CD4-positive, alpha-beta T cell (primary cell): ENCODE measurements around the gene EFNA4. TPM values are rescaled to one million over a fixed set of nuclear protein-coding genes. Genes with fewer than 3 reads are reported as not detected.

Experiments used
- ATAC-seq: fragments of 200-7000 bp; cut with Tn5 transposase; one replicate; pipeline ENCODE4 v1.10.0; 2022; ENCODE audit warnings: mild to moderate bottlenecking; ENCODE audit not compliant: poor library complexity
- CTCF ChIA-PET: fragments of 350-600 bp; sonication (Branson Sonifier 250); formaldehyde crosslinking; loops from one replicate; lab custom pipeline; 2021; ENCODE audit warnings: antibody characterized with exemption, inconsistent platforms; lab: Charles Lee
- POLR2A ChIA-PET: fragments of 350-600 bp; sonication (Branson Sonifier 250); formaldehyde crosslinking; loops from one replicate; lab custom pipeline; 2021; ENCODE audit warnings: antibody characterized with exemption, inconsistent platforms; lab: Charles Lee
- DNase-seq, 14 experiments: peaks; one replicate each; pipeline ENCODE4 v3.0.0-alpha.2; 2013 to 2020; ENCODE audit warnings: mixed read lengths in 2 of 14
- H3K27ac ChIP-seq, 2 donors: one replicate each; pipeline versions ENCODE4 v1.5.1 to v1.7.0; 2013; ENCODE audit warnings: low read length in 2 of 2, low read depth in 1 of 2, mild to moderate bottlenecking in 1 of 2
- H3K27me3 ChIP-seq, 2 experiments: 1 replicate in 1 of 2; 2 replicates in 1 of 2; pipeline versions ENCODE4 v1.6.1 to v1.7.0; 2013; ENCODE audit warnings: low read length in 2 of 2, control low read depth in 1 of 2, mild to moderate bottlenecking in 1 of 2, moderate library complexity in 1 of 2; ENCODE audit not compliant: insufficient read depth in 2 of 2, control insufficient read depth in 1 of 2
- H3K36me3 ChIP-seq: one replicate; pipeline ENCODE4 v1.6.1; 2013; ENCODE audit warnings: low read length, control low read depth; ENCODE audit not compliant: insufficient read depth
- H3K4me1 ChIP-seq: one replicate; pipeline ENCODE4 v1.6.1; 2013; ENCODE audit warnings: low read length, control low read depth; ENCODE audit not compliant: insufficient read depth
- H3K4me3 ChIP-seq: one replicate; pipeline ENCODE4 v1.5.1; 2013; ENCODE audit warnings: mild to moderate bottlenecking, low read length, moderate library complexity
- H3K9me3 ChIP-seq, 2 experiments: 1 replicate in 1 of 2; 2 replicates in 1 of 2; pipeline versions ENCODE4 v1.6.1 to v1.7.0; 2013; ENCODE audit warnings: low read length in 2 of 2, mild to moderate bottlenecking in 2 of 2, control low read depth in 1 of 2, moderate library complexity in 1 of 2; ENCODE audit not compliant: control insufficient read depth in 1 of 2, insufficient read depth in 1 of 2
- H3K27ac Mint-ChIP-seq: one replicate; pipeline ENCODE4 v1.8.0; 2020; ENCODE audit warnings: mixed read lengths
- H3K27me3 Mint-ChIP-seq: one replicate; pipeline ENCODE4 v1.8.0; 2021; ENCODE audit warnings: mixed read lengths
- H3K36me3 Mint-ChIP-seq: one replicate; pipeline ENCODE4 v1.8.0; 2021; ENCODE audit warnings: low read depth, mixed read lengths
- H3K4me1 Mint-ChIP-seq: one replicate; pipeline ENCODE4 v1.8.0; 2021; ENCODE audit warnings: low read depth, mixed read lengths
- H3K4me3 Mint-ChIP-seq: one replicate; pipeline ENCODE4 v1.8.0; 2020; ENCODE audit warnings: mild to moderate bottlenecking, mixed read lengths
- H3K9me3 Mint-ChIP-seq: one replicate; pipeline ENCODE4 v1.8.0; 2020; ENCODE audit warnings: mixed read lengths
- CTCF ChIP-seq: fragments of 200-600 bp; IDR thresholded peaks from one replicate; pipeline ENCODE4 v1.8.0; 2022; ENCODE audit warnings: antibody characterized with exemption, mild to moderate bottlenecking
- intact Hi-C, 2 experiments: fragments of 100-400 bp; cut with DNase I in 1 of 2; cut with micrococcal nuclease in 1 of 2; formaldehyde crosslinking; loops; one replicate each; pipeline versions ENCODE4 v1.15.1 to v1.9.0; 2023 to 2025; cut with DNase I, micrococcal nuclease
- total RNA-seq, 174 experiments: library from RNA in 2 of 174; stranded (reverse) in 2 of 174; gene quantifications; one replicate each; pipeline ENCODE4 v1.2.3 and lab custom pipeline; 2021 to 2026

Gene EFNA4
- total RNA-seq, 2 experiments from 2014 or later = 2.4 to 3.3 TPM

GRCh38 chr1:155034318-155035208 lies 29.0 kb upstream of the EFNA4 start:
- no peaks in the 10 kb centered on the region for H3K4me1 ChIP-seq
- intact Hi-C loops = loop anchor here in 1 of 2 experiments (10.0 kb wide), 1 partner anchor 120 kb away; no protein-coding TSS in a partner anchor
- no peaks in the 10 kb centered on the region for H3K9me3 Mint-ChIP-seq
- H3K27ac ChIP-seq = no peak overlapping the region
- TF ChIP-seq CTCF = no peak
- ChIA-PET POLR2A (interaction anchor here (0.7 kb wide), 1 partner anchor 12 kb away, joined by 3 read pairs; no protein-coding TSS in a partner anchor), CTCF (no interaction called here)
- no peak overlapping the region for H3K27ac Mint-ChIP-seq
- no peak for ATAC-seq
- no peaks in the 10 kb centered on the region for H3K36me3 Mint-ChIP-seq
- no peak for DNase-seq
- no peaks in the 10 kb centered on the region for H3K27me3 Mint-ChIP-seq
- H3K4me3 Mint-ChIP-seq = no peak overlapping the region
- no peaks in the 10 kb centered on the region for H3K9me3 ChIP-seq
- H3K4me1 Mint-ChIP-seq = no peaks in the 10 kb centered on the region
- no peaks in the 10 kb centered on the region for H3K27me3 ChIP-seq
- no peak overlapping the region for H3K4me3 ChIP-seq
- no peaks in the 10 kb centered on the region for H3K36me3 ChIP-seq

- Mint-ChIP-seq H3K4me1 (no peaks in the 10 kb centered on the region), H3K27me3 (no peaks in the 10 kb centered on the region), H3K27ac (no peak overlapping the region), H3K9me3 (no peaks in the 10 kb centered on the region), H3K36me3 (no peaks in the 10 kb centered on the region), H3K4me3 (no peak overlapping the region)
- H3K27ac ChIP-seq = no peak overlapping the region
- POLR2A ChIA-PET = no interaction called here
- H3K27me3 ChIP-seq = no peaks in the 10 kb centered on the region
- H3K4me1 ChIP-seq = no peaks in the 10 kb centered on the region
- intact Hi-C loops = loop anchor here in 1 of 2 experiments (10.0 kb wide), 1 partner anchor 119 kb away; no protein-coding TSS in a partner anchor
- DNase-seq = no peak
- no peaks in the 10 kb centered on the region for H3K36me3 ChIP-seq
- CTCF ChIA-PET = no interaction called here
- no peak for TF ChIP-seq CTCF
- no peaks in the 10 kb centered on the region for H3K9me3 ChIP-seq
- no peak for ATAC-seq
- no peak overlapping the region for H3K4me3 ChIP-seq
Measured at GRCh38 chr1:155035936-155036335, 27.6 kb upstream of the EFNA4 start.

DNA sequence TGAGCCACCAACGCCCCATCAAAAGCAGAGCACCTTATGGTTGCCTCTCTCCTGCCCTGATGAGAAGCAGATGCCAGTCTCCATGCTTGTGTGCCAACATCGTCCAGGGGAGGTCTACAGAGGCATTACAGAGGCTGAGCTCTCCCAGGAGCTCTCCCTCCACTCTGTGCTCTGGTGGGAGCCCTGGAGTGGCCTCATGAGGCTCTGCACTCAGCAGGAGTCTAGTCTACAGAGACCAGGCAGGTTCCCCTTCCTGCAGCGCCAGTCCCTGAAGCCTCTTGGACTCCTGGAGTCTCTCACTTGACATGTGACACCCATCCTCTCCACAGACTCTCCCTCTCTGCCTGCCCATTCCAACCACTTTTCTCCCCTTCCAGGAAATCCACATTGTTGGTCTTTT lies 26.5 kb upstream of the EFNA4 start:
- Histone ChIP-seq H3K36me3 (no peaks in the 10 kb centered on the region), H3K9me3 (no peaks in the 10 kb centered on the region), H3K27me3 (no peaks in the 10 kb centered on the region), H3K4me1 (no peaks in the 10 kb centered on the region), H3K4me3 (no peak overlapping the region), H3K27ac (no peak overlapping the region)
- Mint-ChIP-seq H3K36me3 (no peaks in the 10 kb centered on the region), H3K4me3 (no peak overlapping the region), H3K9me3 (no peaks in the 10 kb centered on the region), H3K27me3 (no peaks in the 10 kb centered on the region), H3K4me1 (no peaks in the 10 kb centered on the region), H3K27ac (no peak overlapping the region)
- intact Hi-C loops = loop anchor here in 1 of 2 experiments (10.0 kb wide), 1 partner anchor 118 kb away; no protein-coding TSS in a partner anchor
- no peak for TF ChIP-seq CTCF
- DNase-seq (no peak), ATAC-seq (no peak)
- ChIA-PET CTCF (no interaction called here), POLR2A (no interaction called here)
